ENCODE results near the gene C10orf53. TPM values are rescaled to one million over a fixed set of nuclear protein-coding genes. Genes with fewer than 3 reads are reported as not detected.

C10orf53 gene
- total RNA-seq, 1 experiment from 2014 or later = not detected

DNA sequence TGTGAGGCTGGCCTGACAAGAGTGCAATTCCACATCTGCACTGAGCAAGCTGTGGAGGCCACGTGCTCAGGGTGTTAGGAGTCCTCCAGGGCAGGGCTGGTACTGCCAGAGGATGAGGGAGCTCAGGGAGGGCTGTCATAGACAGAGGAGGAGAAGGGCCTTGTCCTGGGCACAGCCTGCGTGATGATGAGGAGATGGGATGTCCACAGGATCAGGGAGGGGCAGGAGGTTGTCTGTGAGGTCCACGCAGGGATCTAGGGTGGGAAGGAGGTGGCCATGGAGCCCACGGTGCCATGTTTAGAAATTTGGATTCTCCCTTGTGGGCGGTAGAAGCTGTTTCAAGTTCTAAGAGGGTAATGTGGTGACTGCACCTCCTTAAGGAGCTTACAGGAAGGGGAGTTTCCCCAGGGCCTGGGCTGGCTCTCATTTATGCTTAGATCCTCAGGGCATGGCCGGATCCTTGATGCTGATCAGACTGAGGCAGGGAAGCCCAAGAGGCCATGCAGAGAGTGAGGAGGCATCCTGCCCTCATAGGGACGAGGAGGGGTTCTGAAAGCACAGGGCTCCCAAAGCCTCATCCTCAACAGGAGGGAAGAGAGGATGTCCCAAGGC, 35.3 kb upstream of the C10orf53 start:
- Histone ChIP-seq H4K5ac (ENCODE audit: insufficient read length, low read depth, low read length) (no peak overlapping the region), H2BK5ac (ENCODE audit: insufficient read length, low read length) (no peak overlapping the region), H3K27ac (ENCODE audit: insufficient read length, low read depth, low read length) (no peak overlapping the region), H3K23ac (ENCODE audit: insufficient read length, low read depth, low read length) (no peak overlapping the region), H3K4me1 (ENCODE audit: insufficient read depth, low read length) (no peaks in the 10 kb centered on the region), H2BK15ac (ENCODE audit: low read depth, low read length) (no peak overlapping the region), H3K4ac (ENCODE audit: low read depth, low read length) (no peak overlapping the region), H3K14ac (ENCODE audit: insufficient read depth, low read length) (no peak overlapping the region; the same call in 1 of the 2 replicates), H2AK5ac (ENCODE audit: insufficient read length, low read length) (no peak overlapping the region), H4K91ac (ENCODE audit: insufficient read length, low read depth, low read length) (no peak overlapping the region), H3K56ac (ENCODE audit: insufficient read length, low read depth, low read length) (no peak overlapping the region), H2BK12ac (ENCODE audit: insufficient read length, low read depth, low read length) (no peak overlapping the region), H3K4me2 (ENCODE audit: insufficient read depth, insufficient read length, low read length) (no peak overlapping the region), H3K23me2 (ENCODE audit: insufficient read length, low read depth, low read length, poor library complexity, severe bottlenecking) (no peaks in the 10 kb centered on the region), H2BK20ac (ENCODE audit: low read depth, low read length, poor library complexity, severe bottlenecking) (no peak overlapping the region), H2AFZ (ENCODE audit: low read length) (no peak overlapping the region), H3K18ac (ENCODE audit: insufficient read length, low read depth, low read length) (no peak overlapping the region), H3K27me3 (ENCODE audit: insufficient read depth, low read length) (no peaks in the 10 kb centered on the region; the same call in 1 of the 2 replicates), H4K20me1 (ENCODE audit: control insufficient read depth, insufficient read depth, insufficient read length) (no peaks in the 10 kb centered on the region), H3K79me2 (ENCODE audit: insufficient read depth, low read length) (no peaks in the 10 kb centered on the region), H3K79me1 (ENCODE audit: insufficient read depth, low read depth, low read length, poor library complexity, severe bottlenecking) (no peaks in the 10 kb centered on the region), H2BK120ac (ENCODE audit: low read depth, low read length, poor library complexity, severe bottlenecking) (no peak overlapping the region), H4K8ac (replicated peaks; ENCODE audit: insufficient read length, low read depth, low read length) (no peak overlapping the region), H3K9ac (ENCODE audit: extremely low read depth, insufficient read length, low read length) (no peak overlapping the region), H3K9me3 (ENCODE audit: control insufficient read depth, low read depth, low read length) (no peaks in the 10 kb centered on the region), H3T11ph (ENCODE audit: low read length) (no peak overlapping the region)
- Mint-ChIP-seq H3K27me3 (ENCODE audit: low read depth) (peaks cover 47% of the 10 kb centered on the region), H3K4me3 (no peak overlapping the region), H3K36me3 (ENCODE audit: insufficient read depth in 1 of 3, low read depth in 3 of 3) (no peaks in the 10 kb centered on the region), H3K9me3 (no peaks in the 10 kb centered on the region), H3K27ac (no peak overlapping the region; a peak in 1 of 7 replicates), H3K4me1 (peaks cover 0 to 9% of the 10 kb centered on the region in 2 experiments)
- TF ChIP-seq, protein P1, sequence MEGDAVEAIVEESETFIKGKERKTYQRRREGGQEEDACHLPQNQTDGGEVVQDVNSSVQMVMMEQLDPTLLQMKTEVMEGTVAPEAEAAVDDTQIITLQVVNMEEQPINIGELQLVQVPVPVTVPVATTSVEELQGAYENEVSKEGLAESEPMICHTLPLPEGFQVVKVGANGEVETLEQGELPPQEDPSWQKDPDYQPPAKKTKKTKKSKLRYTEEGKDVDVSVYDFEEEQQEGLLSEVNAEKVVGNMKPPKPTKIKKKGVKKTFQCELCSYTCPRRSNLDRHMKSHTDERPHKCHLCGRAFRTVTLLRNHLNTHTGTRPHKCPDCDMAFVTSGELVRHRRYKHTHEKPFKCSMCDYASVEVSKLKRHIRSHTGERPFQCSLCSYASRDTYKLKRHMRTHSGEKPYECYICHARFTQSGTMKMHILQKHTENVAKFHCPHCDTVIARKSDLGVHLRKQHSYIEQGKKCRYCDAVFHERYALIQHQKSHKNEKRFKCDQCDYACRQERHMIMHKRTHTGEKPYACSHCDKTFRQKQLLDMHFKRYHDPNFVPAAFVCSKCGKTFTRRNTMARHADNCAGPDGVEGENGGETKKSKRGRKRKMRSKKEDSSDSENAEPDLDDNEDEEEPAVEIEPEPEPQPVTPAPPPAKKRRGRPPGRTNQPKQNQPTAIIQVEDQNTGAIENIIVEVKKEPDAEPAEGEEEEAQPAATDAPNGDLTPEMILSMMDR (conservative IDR thresholded peaks at IDR 0.05) = no peak
- no peak for DNase-seq
- no CpG with 5 or more reads among the region's 7 CpGs for WGBS (ENCODE audit: extremely low coverage, insufficient read length, low lambda C conversion rate)
